Stimulated activated CD8-positive, alpha-beta memory T cell treated with anti-CD3 and anti-CD28 coated beads, Interleukin-2, amount 100 ng/mL, for 48 hours (primary cell): ENCODE results near the gene YY1AP1.
"Not testable (repeated sequence)": the region's sequence is repeated elsewhere in the genome, so short reads cannot be mapped to it uniquely, and the experiment has no call there.

ENCODE experiments used
- DNase-seq, 2 donors: peaks; one replicate each; pipeline ENCODE4 v3.0.0-alpha.2; 2020; ENCODE audit warnings: low read depth in 2 of 2

YY1AP1 gene

GRCh38 chr1:155688324-155689080, at the start of gene YY1AP1:
TSS of gene YY1AP1 (minus strand) at chr1:155688774. CDS start at chr1:155680436, 8,338 bp downstream.
- peak; percentile 86 to 88 for DNase-seq

- DNase-seq, result peak in 1 of 2 donors; percentile 3
Measured at GRCh38 chr1:155729031-155729898, 40.7 kb upstream of the YY1AP1 start.

GRCh38 chr1:155725142-155725541, 36.6 kb upstream of the YY1AP1 start:
- DNase-seq, result no peak

- no peak for DNase-seq
Measured at GRCh38 chr1:155719703-155720102, 31.1 kb upstream of the YY1AP1 start.

- not testable (repeated sequence) for DNase-seq
Measured at GRCh38 chr1:155718524-155719115, 30.0 kb upstream of the YY1AP1 start.

- DNase-seq, result no peak
Measured at GRCh38 chr1:155717041-155717440, 28.5 kb upstream of the YY1AP1 start.

GRCh38 chr1:155715777-155716176, 27.2 kb upstream of the YY1AP1 start:
- DNase-seq, result no peak

- not testable (repeated sequence) for DNase-seq
Measured at GRCh38 chr1:155715056-155715455, 26.5 kb upstream of the YY1AP1 start.

- no peak for DNase-seq
Measured at GRCh38 chr1:155713075-155713474, 24.5 kb upstream of the YY1AP1 start.

GRCh38 chr1:155712636-155713035, 24.1 kb upstream of the YY1AP1 start:
- not testable (repeated sequence) for DNase-seq

GRCh38 chr1:155711457-155711856, 22.9 kb upstream of the YY1AP1 start:
- DNase-seq, result not testable (repeated sequence)

GRCh38 chr1:155709391-155709790, 20.8 kb upstream of the YY1AP1 start:
- DNase-seq, result no peak

GRCh38 chr1:155706139-155706538, 17.6 kb upstream of the YY1AP1 start:
- DNase-seq, result no peak

- DNase-seq, result not testable (repeated sequence)
Measured at GRCh38 chr1:155704414-155704813, 15.8 kb upstream of the YY1AP1 start.

GRCh38 chr1:155703216-155703615, 14.6 kb upstream of the YY1AP1 start:
- no peak for DNase-seq

- DNase-seq, result not testable (repeated sequence)
Measured at GRCh38 chr1:155701675-155702074, 13.1 kb upstream of the YY1AP1 start.

- not testable (repeated sequence) for DNase-seq
Measured at GRCh38 chr1:155699062-155699461, 10.5 kb upstream of the YY1AP1 start.

GRCh38 chr1:155698382-155699038, 9.9 kb upstream of the YY1AP1 start:
- DNase-seq, result no peak

GRCh38 chr1:155697616-155698015, 9.0 kb upstream of the YY1AP1 start:
- not testable (repeated sequence) for DNase-seq

GRCh38 chr1:155697046-155697445, 8.5 kb upstream of the YY1AP1 start:
- DNase-seq, result no peak

- DNase-seq, result no peak
Measured at GRCh38 chr1:155696524-155696923, 8.0 kb upstream of the YY1AP1 start.

- no peak for DNase-seq
Measured at GRCh38 chr1:155695608-155696007, 7.0 kb upstream of the YY1AP1 start.
